HPDE6-E6E7 (cell line): ENCODE measurements around the gene IQGAP2.
"Not testable (repeated sequence)": the region's sequence is repeated elsewhere in the genome, so short reads cannot be mapped to it uniquely, and the experiment has no call there.

Experiments used
- DNase-seq: peaks from one replicate; pipeline ENCODE4 v3.0.0; 2011; ENCODE audit warnings: missing footprints; ENCODE audit errors: extremely low spot score

Gene IQGAP2

GRCh38 chr5:76717222-76718083 lies 314.4 kb downstream of the IQGAP2 start:
- no peak for DNase-seq

DNA sequence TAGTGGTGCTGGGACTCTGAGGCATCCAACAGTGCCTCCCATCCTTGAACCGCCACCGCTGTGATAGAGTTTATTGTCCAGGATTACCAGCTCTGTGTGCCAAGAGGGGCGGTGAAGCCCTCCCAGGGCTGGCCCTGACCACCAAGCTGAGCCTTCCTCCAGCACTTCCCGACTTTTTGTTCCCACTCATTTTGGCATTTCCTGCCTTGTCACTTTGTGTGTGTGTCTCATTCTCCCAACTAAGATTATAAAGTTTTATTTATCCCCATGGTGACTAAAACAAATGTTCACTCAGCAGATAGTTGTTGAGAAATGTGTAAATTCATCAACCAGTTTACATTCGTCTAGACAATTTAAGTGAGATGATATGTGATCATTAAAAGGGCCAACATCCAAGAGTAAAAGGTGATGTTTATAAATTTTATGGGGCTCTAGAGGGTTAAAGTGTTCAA lies 315.3 kb downstream of the IQGAP2 start:
- DNase-seq = no peak

DNA sequence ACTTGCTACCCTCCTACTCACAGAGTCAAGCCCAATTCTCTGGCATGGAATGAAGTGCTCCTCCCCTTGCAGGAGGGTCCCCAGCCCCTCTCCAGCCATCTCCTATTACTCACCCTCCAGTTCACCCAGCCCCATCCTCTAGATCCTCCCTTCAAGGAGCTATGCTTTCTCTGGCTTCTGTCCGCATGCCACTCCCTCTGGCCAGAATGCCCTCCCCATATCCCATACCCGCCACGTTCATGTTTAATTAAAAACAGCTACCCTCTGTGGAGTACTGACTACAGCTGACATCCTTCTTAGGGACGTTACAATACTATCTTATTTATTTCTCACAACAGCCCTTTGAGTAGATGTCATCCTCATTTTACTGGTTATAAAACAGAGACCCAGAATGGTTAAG lies 315.8 kb downstream of the IQGAP2 start:
- DNase-seq = no peak

DNA sequence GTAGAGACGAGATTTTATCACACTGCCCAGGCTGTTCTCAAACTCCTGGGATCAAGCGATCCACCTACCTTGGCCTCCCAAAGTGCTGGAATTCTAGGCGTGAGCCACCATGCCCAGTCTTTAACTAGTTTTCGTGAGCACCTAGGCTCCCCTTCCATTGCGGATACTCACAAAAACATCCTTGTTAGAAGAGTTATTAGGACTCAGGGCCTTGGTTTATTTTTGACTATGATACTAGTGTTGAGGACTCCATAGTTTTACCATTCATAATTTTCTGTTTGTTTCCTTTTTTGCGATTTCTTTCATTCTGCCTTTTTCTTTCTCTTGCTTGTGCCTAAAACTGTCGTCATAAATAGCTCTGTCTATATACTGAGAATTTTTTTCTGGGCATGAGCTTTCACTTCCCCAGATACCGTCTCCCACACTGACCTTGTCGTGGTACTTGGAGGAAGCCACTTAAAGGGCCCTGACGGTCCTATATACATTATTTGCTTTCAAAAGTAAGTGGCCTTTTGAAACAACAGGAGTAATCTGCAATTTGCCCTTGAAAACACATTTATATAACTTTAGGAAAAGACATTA lies 318.0 kb downstream of the IQGAP2 start:
- no peak for DNase-seq

- no peak for DNase-seq
Observed at GRCh38 chr5:76723266-76723665, 320.2 kb downstream of the IQGAP2 start.

GRCh38 chr5:76723906-76724305 lies 320.8 kb downstream of the IQGAP2 start:
- DNase-seq = no peak

GRCh38 chr5:76724871-76725270 lies 321.8 kb downstream of the IQGAP2 start:
- no peak for DNase-seq

DNA sequence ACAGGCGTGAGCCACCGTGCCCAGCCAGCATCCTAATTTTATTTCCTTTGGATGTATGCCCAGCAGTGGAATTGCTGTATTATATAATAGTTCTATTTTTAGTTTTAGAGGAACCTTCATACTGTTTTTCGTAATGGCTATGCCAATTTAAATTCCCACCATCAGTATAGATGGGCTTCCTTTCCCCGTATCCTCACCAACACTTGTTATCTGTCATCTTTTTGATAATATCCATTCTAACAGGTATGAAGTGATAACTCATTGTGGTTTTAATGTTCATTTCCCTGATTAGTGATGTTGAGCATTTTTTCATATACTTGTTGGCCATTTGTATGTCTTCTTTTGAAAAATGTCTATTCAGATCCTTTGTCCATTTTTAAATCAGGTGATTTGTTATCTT lies 325.9 kb downstream of the IQGAP2 start:
- DNase-seq = no peak

DNA sequence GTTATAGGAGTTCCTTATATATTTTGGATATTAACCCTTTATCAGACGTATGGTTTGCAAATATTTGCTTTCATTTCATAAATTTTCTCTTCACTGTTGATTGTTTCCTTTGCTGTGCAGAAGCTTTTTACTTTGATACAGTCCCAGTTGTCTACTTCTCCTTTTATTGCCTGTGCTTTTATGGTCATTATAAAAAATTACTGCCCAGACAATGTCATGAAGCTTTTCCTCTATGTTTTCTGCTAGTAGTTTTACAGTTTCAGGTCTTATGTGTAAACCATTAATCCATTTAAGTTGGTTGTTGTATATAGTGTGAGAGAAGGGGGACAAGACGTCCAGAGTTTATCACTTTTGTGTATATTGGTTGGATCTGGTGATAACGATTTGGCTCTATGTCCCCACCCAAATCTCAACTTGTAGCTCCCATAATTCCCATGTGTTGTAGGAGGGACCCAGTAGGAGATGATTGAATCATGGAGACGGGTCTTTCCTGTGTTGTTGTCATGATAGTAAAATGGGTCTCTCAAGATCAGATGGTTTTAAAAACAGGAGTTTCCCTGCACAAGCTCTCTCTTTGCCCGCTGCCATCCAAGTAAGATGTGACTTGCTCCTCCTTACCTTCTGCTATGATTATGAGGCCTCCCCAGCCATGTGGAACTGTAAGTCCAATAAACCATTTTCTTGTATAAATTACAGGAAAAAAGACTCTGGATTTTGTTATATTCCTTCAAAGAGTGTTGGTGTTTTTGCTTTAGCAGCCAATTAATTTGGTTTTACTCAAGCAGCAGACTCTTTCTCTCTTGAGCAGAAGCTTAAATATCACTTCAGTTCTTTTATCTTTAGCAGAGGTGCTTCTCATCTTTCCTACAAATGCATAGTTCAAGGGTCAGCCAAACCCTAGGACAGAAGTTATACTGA lies 326.5 kb downstream of the IQGAP2 start:
- no peak for DNase-seq

GRCh38 chr5:76732405-76733048 lies 329.4 kb downstream of the IQGAP2 start:
- no peak for DNase-seq

- DNase-seq = no peak
Observed at GRCh38 chr5:76733049-76733417, 329.9 kb downstream of the IQGAP2 start.

DNA sequence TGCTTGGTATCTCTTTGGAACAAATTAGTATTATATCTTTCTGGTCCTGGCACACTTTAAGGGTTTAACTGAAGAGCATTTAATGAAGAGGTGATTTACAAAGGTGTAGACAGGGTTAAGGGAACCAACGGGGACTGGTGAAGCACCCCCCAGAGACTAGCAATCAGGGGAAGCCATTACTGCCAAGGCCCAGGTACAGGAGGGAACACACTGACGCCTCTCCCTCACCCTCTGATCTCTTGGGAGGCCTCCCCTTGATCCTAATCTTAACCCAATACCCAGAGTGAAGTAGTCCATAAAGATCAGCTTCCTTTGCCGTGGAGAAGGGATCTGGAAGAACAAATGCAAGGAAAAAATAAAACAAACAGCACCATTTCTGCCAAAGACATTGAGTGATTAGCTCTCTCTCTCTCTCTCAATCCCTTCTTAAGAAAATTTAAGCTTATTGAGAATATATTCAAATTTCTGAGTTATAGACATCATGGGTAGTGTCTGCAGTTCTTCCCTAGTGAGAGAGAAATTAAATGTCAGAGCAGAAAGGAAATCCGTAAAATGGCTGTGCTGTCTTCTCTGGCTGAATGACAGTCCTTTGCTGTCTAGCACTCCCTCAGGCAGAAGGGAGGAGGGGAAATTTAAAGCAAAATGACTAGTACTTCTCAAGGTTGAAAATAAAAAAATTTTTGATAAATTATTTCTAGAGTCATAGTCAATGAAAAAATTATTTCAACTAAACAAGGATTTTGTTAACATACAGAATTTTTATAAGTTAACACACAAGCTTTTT lies 332.9 kb downstream of the IQGAP2 start:
- DNase-seq = no peak

- no peak for DNase-seq
Observed at GRCh38 chr5:76736679-76737556, 333.8 kb downstream of the IQGAP2 start.

GRCh38 chr5:76737846-76738245 lies 334.8 kb downstream of the IQGAP2 start:
- no peak for DNase-seq

DNA sequence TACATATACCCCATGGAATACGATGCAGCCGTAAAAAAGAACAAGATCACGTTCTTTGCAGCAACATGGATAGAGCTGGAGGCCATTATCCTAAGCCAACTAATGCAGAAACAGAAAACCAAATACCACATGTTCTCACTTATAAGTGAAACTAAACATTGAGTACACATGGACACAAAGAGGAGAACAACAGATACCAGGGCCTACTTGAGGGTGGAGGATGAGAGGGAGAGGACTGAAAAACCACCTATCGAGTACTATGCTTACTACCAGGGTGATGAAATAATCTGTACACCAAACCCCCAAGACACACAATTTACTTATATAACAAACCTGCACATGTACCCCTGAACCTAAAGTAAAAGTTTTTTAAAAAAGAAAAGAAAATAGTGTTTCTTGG lies 338.4 kb downstream of the IQGAP2 start:
- not testable (repeated sequence) for DNase-seq

DNA sequence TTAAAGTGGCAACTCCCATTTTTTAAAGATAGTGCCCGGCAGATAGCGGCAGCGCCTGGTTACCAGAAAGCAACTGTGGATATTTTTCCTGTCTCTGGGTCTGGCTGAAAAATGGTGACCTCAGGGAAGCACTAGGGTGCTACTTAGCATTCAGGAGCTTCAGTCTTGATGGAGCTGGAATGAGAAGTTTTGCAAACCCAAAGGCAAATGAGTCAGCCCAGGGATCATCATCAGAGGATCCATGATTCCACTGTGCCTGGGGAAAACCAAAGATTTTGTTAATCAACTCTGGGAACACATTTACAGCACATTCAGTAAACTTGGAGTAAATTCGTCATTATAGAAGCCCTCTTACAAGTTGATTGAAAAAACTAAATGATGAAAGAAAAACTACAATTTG lies 339.5 kb downstream of the IQGAP2 start:
- DNase-seq = no peak

DNA sequence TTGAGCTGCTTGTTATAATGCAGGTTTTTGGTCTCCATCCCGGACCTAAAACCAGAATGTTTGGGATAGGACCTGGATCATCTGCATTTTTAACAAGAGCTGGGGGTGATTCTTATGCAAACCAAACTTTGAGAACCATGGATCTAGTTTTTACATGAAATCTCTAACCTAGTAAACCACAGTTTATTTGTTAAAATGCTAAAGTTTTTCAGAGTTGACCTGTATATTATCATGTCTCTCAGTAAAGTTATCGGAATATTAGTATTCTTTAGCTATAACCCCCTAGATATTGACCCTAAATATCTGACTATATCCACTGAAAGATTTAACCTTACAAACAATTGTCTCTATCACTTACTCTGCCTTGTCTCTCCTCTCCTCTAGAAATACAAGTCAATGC lies 341.5 kb downstream of the IQGAP2 start:
- DNase-seq = no peak

DNA sequence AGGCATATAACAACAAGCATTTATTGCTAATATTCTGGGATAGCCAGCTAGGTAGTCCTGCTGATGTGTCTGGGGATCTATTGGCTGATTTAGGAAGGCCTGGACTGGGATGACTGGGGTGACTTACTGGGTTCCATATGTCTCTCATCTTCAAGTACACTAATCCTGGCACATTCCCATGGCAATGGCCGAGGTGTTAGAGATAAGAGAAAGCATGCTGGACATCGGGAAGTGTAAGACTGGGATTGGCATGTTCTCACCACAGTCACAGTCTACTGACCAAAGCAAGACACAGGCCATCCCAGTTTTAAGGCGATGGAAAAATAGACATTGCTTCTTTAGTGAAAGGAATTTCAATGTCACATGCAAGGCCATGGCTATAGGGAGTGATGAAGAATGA lies 342.6 kb downstream of the IQGAP2 start:
- no peak for DNase-seq

GRCh38 chr5:76746677-76747076 lies 343.6 kb downstream of the IQGAP2 start:
- DNase-seq = no peak

DNA sequence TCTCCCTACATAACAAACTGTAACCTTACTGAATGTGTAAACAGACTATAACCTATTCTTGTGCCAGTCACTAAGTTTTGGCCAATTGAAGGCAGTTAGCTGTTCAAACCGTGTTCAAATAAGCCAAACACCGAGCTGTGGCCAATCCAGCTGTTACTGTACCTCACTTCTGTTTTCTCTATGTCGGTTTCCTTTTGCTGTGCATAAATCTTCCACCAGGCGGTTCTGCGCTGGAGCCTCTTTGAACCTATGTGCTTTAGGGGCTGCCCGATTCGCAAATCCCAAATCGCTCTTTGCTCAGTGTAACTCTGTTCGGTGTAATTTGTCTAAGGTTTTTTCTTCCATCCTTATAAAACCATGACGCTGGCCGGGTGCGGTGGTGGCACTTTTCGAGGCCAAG lies 344.6 kb downstream of the IQGAP2 start:
- no peak for DNase-seq
